NT2/D1 (cell line): ENCODE measurements around the gene TRIP6.
A peak's percentile ranks its signal among the peaks of the same experiment; 100 is the strongest.

Experiments used
- DNase-seq: peaks from one replicate; pipeline ENCODE4 v3.0.0-alpha.2; 2011; ENCODE audit warnings: low read depth, low spot score
- H3K27me3 ChIP-seq: 2 replicates; pipeline ENCODE4 v1.6.0; 2011; ENCODE audit warnings: mild to moderate bottlenecking; ENCODE audit not compliant: insufficient read length, insufficient read depth
- H3K36me3 ChIP-seq: 2 replicates; pipeline ENCODE4 v1.6.1; 2011; ENCODE audit warnings: mild to moderate bottlenecking, low read length, mixed read lengths; ENCODE audit not compliant: insufficient read depth, insufficient read length
- H3K4me1 ChIP-seq: 2 replicates; pipeline ENCODE4 v1.5.1; 2011; ENCODE audit not compliant: insufficient read depth, insufficient read length
- H3K4me3 ChIP-seq: 2 replicates; pipeline ENCODE4 v1.5.1; 2011; ENCODE audit warnings: low read depth; ENCODE audit not compliant: insufficient read length
- H3K9ac ChIP-seq: 2 replicates; pipeline ENCODE4 v1.6.0; 2011; ENCODE audit warnings: low read depth; ENCODE audit not compliant: insufficient read length
- H3K9me3 ChIP-seq: 2 replicates; pipeline ENCODE4 v1.5.1; 2011; ENCODE audit warnings: mild to moderate bottlenecking, low read length; ENCODE audit not compliant: insufficient read depth
- SUZ12 ChIP-seq: IDR thresholded peaks from 2 replicates; pipeline ENCODE4 v1.6.1; 2011; ENCODE audit not compliant: insufficient read length, insufficient read depth; ENCODE audit errors: extremely low read depth
- YY1 ChIP-seq: IDR thresholded peaks from 2 replicates; pipeline ENCODE4 v1.6.1; 2011; ENCODE audit not compliant: insufficient read length, insufficient read depth
- ZNF274 ChIP-seq: IDR thresholded peaks from 2 replicates; pipeline ENCODE4 v1.6.1; 2011; ENCODE audit warnings: mild to moderate bottlenecking, low read depth, low read length

The TRIP6 gene

GRCh38 chr7:100885440-100886141 lies 18.4 kb downstream of the TRIP6 start:
- no peak overlapping the region for H3K4me3 ChIP-seq
- no peaks in the 10 kb centered on the region for H3K9me3 ChIP-seq
- TF ChIP-seq YY1 (no peak), SUZ12 (no peak), ZNF274 (no peak)
- no peak for DNase-seq
- peaks cover 81% of the 10 kb centered on the region for H3K36me3 ChIP-seq
- no peak overlapping the region for H3K9ac ChIP-seq
- H3K27me3 ChIP-seq = no peaks in the 10 kb centered on the region
- peaks cover 13% of the 10 kb centered on the region for H3K4me1 ChIP-seq

- DNase-seq = no peak
- H3K4me3 ChIP-seq = no peak overlapping the region
- no peaks in the 10 kb centered on the region for H3K9me3 ChIP-seq
- no peaks in the 10 kb centered on the region for H3K27me3 ChIP-seq
- no peak for TF ChIP-seq YY1
- peaks cover 75% of the 10 kb centered on the region for H3K36me3 ChIP-seq
- peaks cover 13% of the 10 kb centered on the region for H3K4me1 ChIP-seq
- no peak overlapping the region for H3K9ac ChIP-seq
These were observed 19.2 kb downstream of the TRIP6 start for GRCh38 chr7:100886142-100886935.

- TF ChIP-seq YY1 = no peak
- peak overlapping the region; percentile 39 for H3K9ac ChIP-seq
- no peaks in the 10 kb centered on the region for H3K27me3 ChIP-seq
- H3K9me3 ChIP-seq = no peaks in the 10 kb centered on the region
- no peak overlapping the region for H3K4me3 ChIP-seq
- H3K36me3 ChIP-seq = peaks cover 69% of the 10 kb centered on the region
- peaks cover 13% of the 10 kb centered on the region for H3K4me1 ChIP-seq
- DNase-seq = no peak
These were observed 19.8 kb downstream of the TRIP6 start for GRCh38 chr7:100886936-100887515.

- H3K36me3 ChIP-seq = peaks cover 67% of the 10 kb centered on the region
- no peak for DNase-seq
- TF ChIP-seq SUZ12 = no peak
- no peak for TF ChIP-seq YY1
- TF ChIP-seq ZNF274 = no peak
- H3K9me3 ChIP-seq = no peaks in the 10 kb centered on the region
- no peaks in the 10 kb centered on the region for H3K27me3 ChIP-seq
- H3K9ac ChIP-seq = peak overlapping the region; percentile 37
- peaks cover 13% of the 10 kb centered on the region for H3K4me1 ChIP-seq
- peak overlapping the region; percentile 2 for H3K4me3 ChIP-seq
These were observed 20.5 kb downstream of the TRIP6 start for GRCh38 chr7:100887516-100888290.

DNA sequence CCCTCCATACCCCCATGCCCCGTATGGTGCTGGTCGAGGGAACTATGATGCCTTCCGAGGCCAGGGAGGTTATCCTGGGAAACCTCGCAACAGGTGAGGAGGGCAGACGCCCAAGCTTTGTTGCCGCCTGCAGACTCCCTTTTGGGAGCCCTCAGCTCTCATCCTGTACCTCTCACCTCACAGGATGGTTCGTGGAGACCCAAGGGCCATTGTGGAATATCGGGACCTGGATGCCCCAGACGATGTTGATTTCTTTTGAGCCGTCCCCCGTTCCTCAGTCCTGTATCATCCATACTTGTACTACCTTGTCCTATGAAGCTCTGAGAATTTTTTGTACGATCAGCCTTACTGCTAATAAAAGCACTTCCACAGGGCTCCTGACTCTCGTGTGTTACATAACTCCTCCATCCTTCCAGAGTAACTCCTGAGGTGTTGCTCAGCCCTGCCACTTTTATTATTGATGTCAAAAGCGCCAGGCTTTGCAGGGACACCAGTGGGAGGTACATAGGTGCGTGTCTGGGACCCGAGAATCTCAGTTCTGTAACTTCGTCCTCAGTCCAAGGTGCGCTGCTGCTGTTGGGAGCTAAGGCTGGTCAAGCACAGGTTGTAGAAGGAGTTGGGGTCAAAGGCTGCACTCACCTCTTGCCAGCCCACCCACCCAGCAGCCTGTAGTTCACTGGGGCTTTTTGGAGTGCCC lies 21.3 kb downstream of the TRIP6 start:
- TF ChIP-seq YY1 = no peak
- TF ChIP-seq ZNF274 = no peak
- no peak for TF ChIP-seq SUZ12
- Histone ChIP-seq H3K36me3 (peaks cover 67% of the 10 kb centered on the region), H3K4me1 (peaks cover 13% of the 10 kb centered on the region), H3K27me3 (no peaks in the 10 kb centered on the region), H3K9ac (peak overlapping the region; percentile 97), H3K9me3 (no peaks in the 10 kb centered on the region), H3K4me3 (peak overlapping the region; percentile 74)
- no peak for DNase-seq

GRCh38 chr7:100888988-100889750 lies 22.0 kb downstream of the TRIP6 start, which contains the start of gene UFSP1:
TSS of gene UFSP1 (minus strand) at chr7:100889715. CDS start at chr7:100889271, 444 bp downstream.
- no peak for DNase-seq
- peak within 1 kb of the TSS; percentile 74 for H3K4me3 ChIP-seq
- H3K9ac ChIP-seq = peak within 1 kb of the TSS; percentile 97
- H3K9me3 ChIP-seq = no peaks in the 10 kb centered on the region
- H3K27me3 ChIP-seq = no peaks in the 10 kb centered on the region
- peaks cover 16% of the 10 kb centered on the region for H3K4me1 ChIP-seq
- no peak for TF ChIP-seq SUZ12
- no peak for TF ChIP-seq YY1
- TF ChIP-seq ZNF274 = no peak
- peaks cover 63% of the 10 kb centered on the region for H3K36me3 ChIP-seq
